Measurements from ENCODE around the gene ADISSP.

ADISSP gene

GRCh38 chr20:3753501-3754275 is 13.9 kb downstream of the ADISSP start:
- DNase-seq = no peak

GRCh38 chr20:3753098-3753497 is 14.5 kb downstream of the ADISSP start:
- DNase-seq = peak; percentile 67

- no peak for DNase-seq
Measured at GRCh38 chr20:3752386-3752759, 15.2 kb downstream of the ADISSP start.

- peak; percentile 48 for DNase-seq
Measured at GRCh38 chr20:3751675-3752385, 15.7 kb downstream of the ADISSP start.

GRCh38 chr20:3751305-3751674 is 16.3 kb downstream of the ADISSP start:
- no peak for DNase-seq

GRCh38 chr20:3749689-3750531 is 17.6 kb downstream of the ADISSP start:
- no peak for DNase-seq

- DNase-seq = no peak
Measured at GRCh38 chr20:3749087-3749688, 18.4 kb downstream of the ADISSP start.

- DNase-seq = no peak
Measured at GRCh38 chr20:3748073-3748472, 19.5 kb downstream of the ADISSP start.

- DNase-seq = no peak
Measured at GRCh38 chr20:3747471-3747870, 20.1 kb downstream of the ADISSP start.

- DNase-seq = no peak
Measured at GRCh38 chr20:3745686-3746173, 21.8 kb downstream of the ADISSP start.

- DNase-seq = peak; percentile 73
Measured at GRCh38 chr20:3744806-3745685, 22.5 kb downstream of the ADISSP start.

GRCh38 chr20:3744037-3744436 is 23.5 kb downstream of the ADISSP start:
- no peak for DNase-seq

GRCh38 chr20:3743251-3743650 is 24.3 kb downstream of the ADISSP start:
- DNase-seq = no peak

- no peak for DNase-seq
Measured at GRCh38 chr20:3741836-3742458, 25.6 kb downstream of the ADISSP start.

GRCh38 chr20:3740615-3741301 is 26.8 kb downstream of the ADISSP start:
- DNase-seq = no peak

GRCh38 chr20:3739926-3740451 is 27.6 kb downstream of the ADISSP start:
- no peak for DNase-seq

- no peak for DNase-seq
Measured at GRCh38 chr20:3739054-3739925, 28.3 kb downstream of the ADISSP start.

- no peak for DNase-seq
Measured at GRCh38 chr20:3738111-3739053, 29.2 kb downstream of the ADISSP start.

Data from CD4-positive, alpha-beta T cell treated with Interleukin-4 for 4 hours (primary cell).